K562 (cell line): ENCODE data around the gene PHF24. TPM values are rescaled to one million over a fixed set of nuclear protein-coding genes. Genes with fewer than 3 reads are reported as not detected.

Source experiments
- ADNP ChIP-seq: fragments of 200-800 bp; sonication (Bioruptor generic); IDR thresholded peaks from 2 replicates; pipeline ENCODE4 v1.6.1; 2016; ENCODE audit warnings: missing genetic modification characterization, missing compliant biosample characterization
- CBX8 ChIP-seq: fragments of 200-600 bp; sonication (generic); IDR thresholded peaks from 2 replicates; pipeline ENCODE4 v1.6.1; 2012; ENCODE audit warnings: borderline replicate concordance, mixed run types, low read depth, mild to moderate bottlenecking, moderate library complexity, mixed read lengths, low read length, control low read depth, inconsistent platforms; ENCODE audit not compliant: poor library complexity, severe bottlenecking; ENCODE audit errors: extremely low read depth
- FOXA1 ChIP-seq: fragments of 450-650 bp; IDR thresholded peaks from 2 replicates; pipeline ENCODE4 v1.6.1; 2016; ENCODE audit warnings: mild to moderate bottlenecking, borderline replicate concordance
- GATAD2A ChIP-seq: fragments of 450-650 bp; IDR thresholded peaks from 2 replicates; pipeline ENCODE4 v1.6.1; 2017
- KLF13 ChIP-seq: fragments of 450-650 bp; IDR thresholded peaks from 2 replicates; pipeline ENCODE4 v1.6.1; 2016; ENCODE audit warnings: missing genetic modification characterization, low read depth, mild to moderate bottlenecking, missing compliant biosample characterization, moderate library complexity, borderline replicate concordance
- MED1 ChIP-seq: sonication (generic); formaldehyde crosslinking; IDR thresholded peaks from 2 replicates; pipeline ENCODE4 v1.8.1; 2023; ENCODE audit warnings: missing genetic modification reagents, borderline replicate concordance
- POLR2AphosphoS2 ChIP-seq: IDR thresholded peaks from 2 replicates; pipeline ENCODE4 v1.6.1; 2012; ENCODE audit warnings: low read length, improper control_type of control experiment
- POLR3G ChIP-seq: IDR thresholded peaks from 2 replicates; pipeline ENCODE4 v1.6.1; 2011; ENCODE audit not compliant: insufficient read length, insufficient replicate concordance; ENCODE audit errors: extremely low read depth
- RBM25 ChIP-seq: fragments of 200-400 bp; formaldehyde crosslinking; IDR thresholded peaks from 2 replicates; pipeline ENCODE4 v1.6.1; 2018; ENCODE audit warnings: low read length, low read depth, moderate library complexity; ENCODE audit not compliant: severe bottlenecking
- TRIM25 ChIP-seq: fragments of 450-650 bp; IDR thresholded peaks from 2 replicates; pipeline ENCODE4 v1.7.0; 2016; ENCODE audit warnings: borderline replicate concordance
- U2AF2 ChIP-seq: fragments of 200-400 bp; formaldehyde crosslinking; optimal IDR thresholded peaks from 2 replicates; pipeline ENCODE3; 2017; ENCODE audit warnings: low read depth, mild to moderate bottlenecking, low read length
- ZNF224 ChIP-seq: sonication (generic); formaldehyde crosslinking; IDR thresholded peaks from 2 replicates; pipeline ENCODE4 v1.8.0; 2022; ENCODE audit warnings: mild to moderate bottlenecking, missing genetic modification reagents
- polyA plus RNA-seq, 8 experiments: library from polyadenylated mRNA; depleted of rRNA in 4 of 8; stranded (reverse) in 5 of 8; unstranded in 3 of 8; fragments of >200 nt; fragmentation: Nextera tagmentation in 2 of 8; fragmentation: Illumina TruSeq in 1 of 8; extraction: Ambion mirVana in 2 of 8; extraction: Trizol in 1 of 8; gene quantifications; 2 replicates each; pipeline versions ENCODE4 v1.2.1 to v1.2.3, GENCODE V29; 2011 to 2014; ENCODE audit warnings: inconsistent platforms in 1 of 8, missing spikeins in 1 of 8
- total RNA-seq, 7 experiments: library from RNA; depleted of rRNA in 6 of 7; stranded (reverse); fragments of >200 nt in 6 of 7; fragmentation: Illumina TruSeq in 2 of 7; extraction: Trizol in 2 of 7; gene quantifications; 2 replicates each; pipeline versions ENCODE4 v1.2.1 to v1.2.3, GENCODE V29; 2011 to 2021; ENCODE audit warnings: low replicate concordance in 1 of 7
- TF ChIP-seq, protein P1 (sequence below): fragments of 250-450 bp; sonication (Bioruptor Pico); IDR thresholded peaks from 2 replicates; pipeline ENCODE4 v1.8.0; 2021; ENCODE audit warnings: mild to moderate bottlenecking, moderate library complexity

Gene PHF24
- total and polyA plus RNA-seq, 9 of the 15 experiments (the other 6 are each of a cell fraction or from before 2014, with no cell fraction given): 0.01 TPM; not detected in 7

DNA sequence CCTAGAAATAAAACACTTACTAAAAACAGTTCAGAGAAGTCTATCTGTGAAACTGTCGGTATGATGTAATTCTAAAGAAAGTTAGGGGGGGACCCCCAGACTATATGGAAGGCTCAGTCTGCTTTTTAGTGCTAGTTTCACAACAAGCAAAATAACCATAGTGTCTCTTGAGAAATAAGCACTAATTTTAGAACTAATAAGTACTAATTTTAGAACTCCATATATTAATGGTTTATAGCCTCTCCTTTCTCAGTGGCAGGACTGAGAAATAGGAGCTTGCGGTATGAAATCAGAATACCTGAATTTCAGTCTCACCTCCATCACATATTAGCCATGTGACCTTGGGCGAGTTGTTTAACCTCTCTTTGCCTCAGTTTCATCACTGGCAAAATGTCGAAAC lies 1.4 kb upstream of the PHF24 start (continued):
- TF ChIP-seq TRIM25: no peak
- TF ChIP-seq ZNF224: no peak
- TF ChIP-seq FOXA1: no peak
- no peak for TF ChIP-seq GATAD2A
- TF ChIP-seq, protein P1, sequence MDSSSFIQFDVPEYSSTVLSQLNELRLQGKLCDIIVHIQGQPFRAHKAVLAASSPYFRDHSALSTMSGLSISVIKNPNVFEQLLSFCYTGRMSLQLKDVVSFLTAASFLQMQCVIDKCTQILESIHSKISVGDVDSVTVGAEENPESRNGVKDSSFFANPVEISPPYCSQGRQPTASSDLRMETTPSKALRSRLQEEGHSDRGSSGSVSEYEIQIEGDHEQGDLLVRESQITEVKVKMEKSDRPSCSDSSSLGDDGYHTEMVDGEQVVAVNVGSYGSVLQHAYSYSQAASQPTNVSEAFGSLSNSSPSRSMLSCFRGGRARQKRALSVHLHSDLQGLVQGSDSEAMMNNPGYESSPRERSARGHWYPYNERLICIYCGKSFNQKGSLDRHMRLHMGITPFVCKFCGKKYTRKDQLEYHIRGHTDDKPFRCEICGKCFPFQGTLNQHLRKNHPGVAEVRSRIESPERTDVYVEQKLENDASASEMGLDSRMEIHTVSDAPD: no peak
- TF ChIP-seq POLR3G: no peak
- TF ChIP-seq RBM25: no peak
- no peak for TF ChIP-seq MED1 (CRISPR knock-in tag)
- TF ChIP-seq U2AF2: no peak
- no peak for TF ChIP-seq CBX8
- no peak for TF ChIP-seq POLR2AphosphoS2
- no peak for TF ChIP-seq KLF13 (tag)
- no peak for TF ChIP-seq ADNP (tag)
- TF ChIP-seq, all 486 proteins: peak for 0
